AG10803 (cell line): Measurements from ENCODE around the gene PPARG.

Source experiments
- DNase-seq: peaks from one replicate; pipeline ENCODE4 v3.0.0; 2010; ENCODE audit warnings: low read depth
- H3K4me3 ChIP-seq: 2 replicates; pipeline ENCODE4 v1.5.1; 2011; ENCODE audit warnings: mild to moderate bottlenecking, low read length, control low read depth
- TF ChIP-seq, protein P1 (sequence below): conservative IDR thresholded peaks from 2 replicates; pipeline ENCODE4 v1.5.1; 2011; ENCODE audit warnings: mild to moderate bottlenecking, low read length, control low read depth, inconsistent platforms

The PPARG gene

DNA sequence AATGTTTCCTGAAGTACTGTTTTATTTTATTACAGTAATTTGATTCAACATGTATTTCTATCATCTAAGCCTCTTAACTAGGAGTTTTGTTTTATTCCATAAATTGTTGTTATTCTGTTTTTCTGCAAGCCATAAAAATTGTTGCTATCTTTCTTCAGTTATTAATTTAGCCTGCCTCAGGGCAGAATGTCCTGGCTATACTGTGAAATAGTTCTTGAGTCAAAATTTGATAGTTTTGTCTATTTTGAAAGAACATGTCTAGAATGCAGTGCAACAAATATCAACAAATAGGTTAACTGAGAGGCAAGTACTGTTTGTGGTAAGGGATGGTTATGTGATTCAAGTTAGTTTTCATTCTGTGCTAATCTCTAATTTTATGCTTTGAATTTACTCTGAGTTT, 63.9 kb downstream of the PPARG start:
- TF ChIP-seq, protein P1, sequence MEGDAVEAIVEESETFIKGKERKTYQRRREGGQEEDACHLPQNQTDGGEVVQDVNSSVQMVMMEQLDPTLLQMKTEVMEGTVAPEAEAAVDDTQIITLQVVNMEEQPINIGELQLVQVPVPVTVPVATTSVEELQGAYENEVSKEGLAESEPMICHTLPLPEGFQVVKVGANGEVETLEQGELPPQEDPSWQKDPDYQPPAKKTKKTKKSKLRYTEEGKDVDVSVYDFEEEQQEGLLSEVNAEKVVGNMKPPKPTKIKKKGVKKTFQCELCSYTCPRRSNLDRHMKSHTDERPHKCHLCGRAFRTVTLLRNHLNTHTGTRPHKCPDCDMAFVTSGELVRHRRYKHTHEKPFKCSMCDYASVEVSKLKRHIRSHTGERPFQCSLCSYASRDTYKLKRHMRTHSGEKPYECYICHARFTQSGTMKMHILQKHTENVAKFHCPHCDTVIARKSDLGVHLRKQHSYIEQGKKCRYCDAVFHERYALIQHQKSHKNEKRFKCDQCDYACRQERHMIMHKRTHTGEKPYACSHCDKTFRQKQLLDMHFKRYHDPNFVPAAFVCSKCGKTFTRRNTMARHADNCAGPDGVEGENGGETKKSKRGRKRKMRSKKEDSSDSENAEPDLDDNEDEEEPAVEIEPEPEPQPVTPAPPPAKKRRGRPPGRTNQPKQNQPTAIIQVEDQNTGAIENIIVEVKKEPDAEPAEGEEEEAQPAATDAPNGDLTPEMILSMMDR, result no peak
- DNase-seq, result no peak
- no peak overlapping the region for H3K4me3 ChIP-seq

DNA sequence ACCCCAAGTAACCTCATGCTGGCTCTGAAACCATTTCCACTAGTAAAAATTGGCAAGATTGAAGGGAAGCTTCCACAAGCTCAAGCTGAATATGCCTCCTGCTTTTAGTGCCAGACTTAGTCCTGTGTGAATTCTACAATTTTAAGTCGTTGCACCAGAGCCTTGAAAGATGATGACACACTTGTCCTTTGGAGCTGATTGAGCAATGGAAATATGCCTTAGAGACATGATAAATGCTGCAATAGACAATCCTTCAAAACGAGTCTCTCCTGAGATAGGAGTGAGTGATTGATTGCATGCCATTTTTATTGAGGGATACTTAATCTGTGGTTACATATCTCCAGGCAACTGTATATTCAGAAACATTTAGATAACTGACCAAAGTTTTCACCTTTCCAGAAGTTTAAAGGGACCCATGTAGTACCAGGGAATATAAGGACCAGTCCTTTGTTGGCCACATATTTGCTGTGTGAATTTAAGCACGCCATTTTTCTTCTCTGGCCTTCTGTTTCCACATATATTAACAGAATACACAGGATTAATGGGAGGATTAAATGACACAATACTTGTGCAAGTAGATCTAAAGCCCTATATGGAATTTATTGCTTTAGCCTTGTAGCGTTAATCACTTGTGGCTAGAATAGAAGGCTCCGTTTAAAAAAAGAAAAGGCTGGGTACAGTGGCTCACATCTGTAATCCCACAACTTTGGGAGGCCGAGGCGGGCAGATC, 65.1 kb downstream of the PPARG start:
- no peak overlapping the region for H3K4me3 ChIP-seq
- peak; percentile 39 for DNase-seq
- TF ChIP-seq, protein P1, result no peak

DNA sequence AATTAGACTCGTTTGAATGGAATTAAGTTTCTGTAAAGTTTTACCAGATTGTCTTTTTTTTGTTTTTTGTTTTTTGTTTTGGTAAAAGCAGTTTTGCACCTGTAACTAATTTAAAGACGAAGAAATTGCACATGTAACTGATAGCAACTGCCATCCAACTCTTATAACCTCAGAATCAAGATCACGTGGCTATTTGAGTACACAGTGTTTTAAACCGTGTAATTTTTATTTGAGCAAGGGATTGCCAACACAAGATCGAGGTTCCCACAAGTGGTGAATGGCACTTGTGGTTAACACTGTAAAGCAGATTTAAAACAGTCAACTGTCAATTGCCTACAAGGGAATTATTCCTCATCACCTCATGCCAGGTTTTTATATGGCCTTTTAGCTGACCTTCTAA, 67.3 kb downstream of the PPARG start:
- TF ChIP-seq, protein P1, result no peak
- DNase-seq, result no peak

DNA sequence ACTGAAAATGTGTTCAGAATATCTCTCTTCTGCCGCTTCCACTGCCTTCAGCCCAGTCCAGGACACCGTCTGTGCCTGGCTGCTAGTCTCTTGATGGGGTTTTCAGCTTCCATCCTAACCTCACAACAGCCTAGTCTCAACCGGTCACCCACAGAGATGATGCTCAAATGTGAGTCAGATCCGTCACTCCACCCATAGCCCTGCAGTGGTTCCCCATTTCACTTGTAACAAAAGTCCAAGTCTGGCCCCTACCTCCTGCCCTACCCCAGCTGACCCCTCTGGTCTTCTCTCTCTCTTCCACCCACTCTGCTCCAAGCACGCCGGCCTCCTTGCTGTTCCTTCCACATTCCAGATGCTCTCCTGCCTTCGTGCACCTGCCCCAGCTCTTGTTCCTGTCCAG, 68.1 kb downstream of the PPARG start:
- TF ChIP-seq, protein P1, result no peak
- DNase-seq, result no peak
- H3K4me3 ChIP-seq, result no peak overlapping the region

More for the DNA sequence above, 67.3 kb downstream of the PPARG start:
- H3K4me3 ChIP-seq, result no peak overlapping the region

DNA sequence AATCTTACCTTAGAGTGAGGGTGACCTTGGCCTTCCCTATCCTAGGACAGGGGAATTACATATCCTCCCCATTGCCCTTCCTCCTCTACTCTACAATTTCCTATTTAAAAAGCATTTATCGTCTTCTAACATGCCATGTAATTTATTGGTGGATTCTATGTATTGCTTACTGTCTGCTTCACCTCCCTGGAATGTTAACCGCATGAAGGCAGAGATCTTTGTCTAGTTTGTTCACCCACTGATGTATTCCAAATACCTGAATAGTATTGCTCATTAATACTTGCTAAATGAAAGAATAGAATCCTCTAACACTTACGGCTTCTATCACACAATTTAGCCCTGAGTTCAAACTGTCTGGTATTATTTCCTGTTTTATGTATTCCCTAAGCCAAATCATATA, 68.6 kb downstream of the PPARG start:
- TF ChIP-seq, protein P1, result no peak
- H3K4me3 ChIP-seq, result no peak overlapping the region
- DNase-seq, result no peak

DNA sequence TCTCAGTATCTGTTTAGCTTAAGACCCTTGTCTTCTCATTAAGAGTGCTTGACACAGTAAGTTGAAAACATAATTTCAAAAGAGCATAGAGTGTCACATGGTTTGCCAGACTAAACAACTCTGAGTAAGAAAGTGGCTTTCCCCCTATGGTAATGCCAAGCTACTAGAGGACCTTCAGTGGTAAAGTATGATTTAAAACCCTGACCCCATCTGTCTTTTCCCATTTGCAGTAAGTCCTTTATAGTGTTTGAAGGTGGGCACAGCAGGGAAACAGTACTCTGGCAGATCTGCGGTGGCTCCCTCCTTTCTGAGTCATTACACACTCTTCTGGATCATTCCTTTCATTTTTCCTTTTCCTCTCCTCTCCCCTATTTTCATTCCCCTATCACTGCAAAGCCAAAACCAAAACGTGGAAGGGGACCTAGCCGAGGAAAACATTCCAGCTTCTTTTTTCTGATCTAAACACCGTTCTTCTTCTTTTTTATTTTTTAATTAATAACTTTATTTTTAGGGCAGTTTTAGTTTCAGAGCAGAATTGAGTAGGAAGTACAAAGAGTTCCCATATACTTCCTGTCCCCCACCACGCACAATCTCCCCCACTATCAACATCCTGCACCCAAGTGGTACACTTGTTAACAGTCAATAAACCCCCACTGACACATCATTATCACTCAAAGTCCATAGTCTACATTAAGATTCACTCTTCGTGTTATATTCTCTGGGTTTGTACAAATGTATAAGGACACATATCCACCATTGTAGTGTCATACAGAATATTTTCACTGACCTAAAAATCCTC, 74.7 kb downstream of the PPARG start:
- TF ChIP-seq, protein P1, result no peak
- no peak overlapping the region for H3K4me3 ChIP-seq
- DNase-seq, result no peak

DNA sequence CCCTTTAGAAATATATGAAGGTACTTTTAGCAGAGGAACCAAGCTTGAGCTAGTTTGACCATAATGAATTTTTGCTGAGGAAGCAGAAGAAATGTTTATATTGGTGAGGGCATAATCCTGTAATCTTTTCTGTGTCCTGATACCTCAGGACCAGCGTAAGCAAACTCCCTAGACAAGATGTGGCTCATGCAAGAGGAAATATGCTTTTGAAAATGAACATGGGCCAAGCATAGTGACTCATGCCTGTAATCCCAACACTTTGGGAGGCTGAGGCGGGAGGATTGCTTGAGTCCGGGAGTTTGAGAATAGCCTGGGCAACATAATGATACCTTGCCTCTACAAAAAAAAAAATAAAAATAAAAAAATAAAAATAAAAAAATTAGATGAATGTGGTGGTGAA, 78.5 kb downstream of the PPARG start:
- no peak for DNase-seq
- H3K4me3 ChIP-seq, result no peak overlapping the region
- TF ChIP-seq, protein P1, result no peak
